ENCODE results near the gene SH3PXD2B.

SH3PXD2B gene

GRCh38 chr5:172285226-172286143 lies 168.8 kb downstream of the SH3PXD2B start:
- H2AFZ ChIP-seq (ENCODE audit: low read depth, low read length), result no peak overlapping the region
- H3K79me2 ChIP-seq (ENCODE audit: insufficient read depth, low read length), result peaks cover 30% of the 10 kb centered on the region
- H3K4me2 ChIP-seq (ENCODE audit: insufficient read depth, low read length), result no peak overlapping the region

GRCh38 chr5:172284611-172284980 lies 169.7 kb downstream of the SH3PXD2B start:
- TF ChIP-seq EZH2 (IDR thresholded peaks at IDR 0.05; ENCODE audit: borderline replicate concordance, low read depth, low read length, severe bottlenecking) (no peak), CTCF (IDR thresholded peaks at IDR 0.05; ENCODE audit: borderline replicate concordance, extremely low read depth, low read length, poor library complexity, severe bottlenecking) (no peak)
- DNase-seq (no peak), ATAC-seq (ENCODE audit: insufficient read depth, low read depth) (no peak)
- Histone ChIP-seq H3K9me3 (ENCODE audit: insufficient read depth, low read length, severe bottlenecking) (no peaks in the 10 kb centered on the region), H3K4me2 (ENCODE audit: insufficient read depth, low read length) (peak overlapping the region; percentile 99), H3K79me2 (ENCODE audit: insufficient read depth, low read length) (peaks cover 39% of the 10 kb centered on the region), H3K4me1 (ENCODE audit: insufficient read depth, low read length) (peaks cover 31% of the 10 kb centered on the region), H4K20me1 (ENCODE audit: insufficient read depth, low read length) (peaks cover 16% of the 10 kb centered on the region; the same call in 1 of the 2 replicates), H3K27me3 (ENCODE audit: insufficient read depth, low read length, poor library complexity) (peaks cover 12% of the 10 kb centered on the region), H2AFZ (ENCODE audit: low read depth, low read length) (peak overlapping the region; percentile 98), H3K27ac (ENCODE audit: low read length) (peak overlapping the region; percentile 75; the same call in 1 of the 2 replicates), H3K9ac (ENCODE audit: low read depth, low read length) (peak overlapping the region; percentile 86), H3K36me3 (ENCODE audit: insufficient read depth, low read length) (no peaks in the 10 kb centered on the region; the same call in 1 of the 2 replicates), H3K4me3 (ENCODE audit: low read depth in 1 of 2, low read length in 2 of 2) (peak overlapping the region; percentile 55 to 94; a peak in 3 of 4 replicates)

More at GRCh38 chr5:172285226-172286143, 168.8 kb downstream of the SH3PXD2B start:
- DNase-seq, result no peak
- Histone ChIP-seq H3K27ac (ENCODE audit: low read length) (no peak overlapping the region), H3K36me3 (ENCODE audit: insufficient read depth, low read length) (no peaks in the 10 kb centered on the region; the same call in 1 of the 2 replicates), H3K9me3 (ENCODE audit: insufficient read depth, low read length, severe bottlenecking) (no peaks in the 10 kb centered on the region), H3K27me3 (ENCODE audit: insufficient read depth, low read length, poor library complexity) (peaks cover 12% of the 10 kb centered on the region), H3K4me1 (ENCODE audit: insufficient read depth, low read length) (peaks cover 31% of the 10 kb centered on the region), H3K4me3 (ENCODE audit: low read depth in 1 of 2, low read length in 2 of 2) (no peak overlapping the region), H3K9ac (ENCODE audit: low read depth, low read length) (no peak overlapping the region), H4K20me1 (ENCODE audit: insufficient read depth, low read length) (peaks cover 14% of the 10 kb centered on the region; the same call in 1 of the 2 replicates)
- ATAC-seq (ENCODE audit: insufficient read depth, low read depth), result no peak
- TF ChIP-seq EZH2 (IDR thresholded peaks at IDR 0.05; ENCODE audit: borderline replicate concordance, low read depth, low read length, severe bottlenecking), result no peak

- H4K20me1 ChIP-seq (ENCODE audit: insufficient read depth, low read length), result peaks cover 17% of the 10 kb centered on the region; the same call in 1 of the 2 replicates
- H3K79me2 ChIP-seq (ENCODE audit: insufficient read depth, low read length), result peaks cover 44% of the 10 kb centered on the region
- DNase-seq, result peak; percentile 83
- H3K4me2 ChIP-seq (ENCODE audit: insufficient read depth, low read length), result peak overlapping the region; percentile 99
- H3K27me3 ChIP-seq (ENCODE audit: insufficient read depth, low read length, poor library complexity), result peaks cover 12% of the 10 kb centered on the region
- H2AFZ ChIP-seq (ENCODE audit: low read depth, low read length), result peak overlapping the region; percentile 98
- no peaks in the 10 kb centered on the region for H3K9me3 ChIP-seq (ENCODE audit: insufficient read depth, low read length, severe bottlenecking)
- peak overlapping the region; percentile 55 to 94; a peak in 3 of 4 replicates for H3K4me3 ChIP-seq (ENCODE audit: low read depth in 1 of 2, low read length in 2 of 2)
- H3K4me1 ChIP-seq (ENCODE audit: insufficient read depth, low read length), result peaks cover 31% of the 10 kb centered on the region
- H3K9ac ChIP-seq (ENCODE audit: low read depth, low read length), result peak overlapping the region; percentile 86
- no peaks in the 10 kb centered on the region; the same call in 1 of the 2 replicates for H3K36me3 ChIP-seq (ENCODE audit: insufficient read depth, low read length)
- peak; percentile 82 for ATAC-seq (ENCODE audit: insufficient read depth, low read depth)
- no peak for TF ChIP-seq EZH2 (IDR thresholded peaks at IDR 0.05; ENCODE audit: borderline replicate concordance, low read depth, low read length, severe bottlenecking)
- no peak for TF ChIP-seq CTCF (IDR thresholded peaks at IDR 0.05; ENCODE audit: borderline replicate concordance, extremely low read depth, low read length, poor library complexity, severe bottlenecking)
- H3K27ac ChIP-seq (ENCODE audit: low read length), result peak overlapping the region; percentile 75
Observed at GRCh38 chr5:172283862-172284610, 170.3 kb downstream of the SH3PXD2B start.

Data from DND-41 (cell line).